HG02943 (cell line): ENCODE results near the gene CFAP210.
"Not testable (repeated sequence)": the region's sequence is repeated elsewhere in the genome, so short reads cannot be mapped to it uniquely, and the experiment has no call there.

Experiments used
- ATAC-seq: cut with Tn5 transposase; IDR thresholded peaks from one replicate; pipeline ENCODE4 v1.9.1; 2021; ENCODE audit warnings: mild to moderate bottlenecking, low read depth, moderate library complexity; ENCODE audit not compliant: unreplicated experiment

Gene CFAP210

DNA sequence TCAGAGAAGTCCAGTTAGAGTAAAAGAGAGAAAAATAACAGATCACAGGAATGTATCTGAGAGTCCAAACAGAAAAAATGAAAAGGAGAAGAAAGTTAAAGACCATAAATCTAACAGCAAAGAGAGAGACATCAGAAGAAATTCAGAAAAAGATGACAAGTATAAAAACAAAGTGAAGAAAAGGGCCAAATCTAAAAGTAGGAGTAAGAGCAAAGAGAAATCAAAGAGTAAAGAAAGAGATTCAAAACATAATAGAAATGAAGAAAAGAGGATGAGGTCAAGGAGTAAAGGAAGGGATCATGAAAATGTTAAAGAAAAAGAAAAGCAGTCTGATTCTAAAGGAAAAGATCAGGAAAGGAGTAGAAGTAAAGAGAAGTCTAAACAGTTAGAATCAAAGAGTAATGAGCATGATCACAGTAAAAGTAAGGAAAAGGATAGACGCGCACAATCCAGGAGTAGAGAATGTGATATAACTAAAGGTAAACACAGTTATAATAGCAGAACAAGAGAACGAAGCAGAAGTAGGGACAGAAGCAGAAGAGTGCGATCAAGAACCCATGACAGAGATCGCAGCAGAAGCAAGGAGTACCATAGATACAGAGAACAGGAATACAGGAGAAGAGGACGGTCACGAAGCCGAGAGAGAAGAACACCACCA lies 57.6 kb downstream of the CFAP210 start:
- no peak for ATAC-seq

DNA sequence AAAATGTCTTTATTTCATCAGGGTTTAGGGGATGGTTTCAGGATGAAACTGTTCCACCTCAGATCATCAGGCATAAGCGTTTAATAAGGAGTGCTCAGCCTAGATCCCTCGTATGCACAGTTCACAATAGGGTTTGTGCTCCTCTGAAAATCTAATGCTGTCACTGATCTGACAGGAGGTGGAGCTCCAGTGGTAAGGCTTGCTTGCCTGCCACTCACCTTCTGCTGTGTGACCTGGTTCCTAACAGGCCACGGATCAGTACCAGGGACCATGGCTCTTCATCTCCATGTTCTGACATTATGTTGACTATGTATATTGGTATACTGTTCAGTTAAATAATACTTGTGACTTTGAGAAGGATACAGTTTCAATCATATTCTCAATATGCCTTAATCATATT lies 68.4 kb downstream of the CFAP210 start:
- no peak for ATAC-seq

- ATAC-seq: no peak
Observed at GRCh38 chr2:169623235-169623634, 71.0 kb downstream of the CFAP210 start.

DNA sequence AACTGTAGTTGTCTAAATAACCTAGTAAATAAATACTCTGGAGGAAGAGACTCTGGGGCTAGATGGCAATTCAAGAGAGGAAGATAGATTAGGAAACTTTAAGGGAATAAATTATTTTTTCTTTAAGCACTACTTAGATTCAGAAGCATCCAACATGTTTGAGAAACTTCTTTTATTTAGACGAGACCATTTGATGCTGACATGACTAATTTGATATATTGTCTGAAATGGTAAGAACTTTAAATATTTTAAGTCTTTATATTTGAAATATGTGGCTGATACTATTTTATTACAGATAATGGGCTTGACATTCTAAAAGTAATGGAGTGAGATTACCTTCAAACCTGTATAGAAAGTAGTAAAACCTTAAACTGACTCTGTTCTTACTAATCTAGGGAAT lies 73.7 kb downstream of the CFAP210 start:
- ATAC-seq: no peak

GRCh38 chr2:169619946-169620345 lies 74.3 kb downstream of the CFAP210 start:
- no peak for ATAC-seq

DNA sequence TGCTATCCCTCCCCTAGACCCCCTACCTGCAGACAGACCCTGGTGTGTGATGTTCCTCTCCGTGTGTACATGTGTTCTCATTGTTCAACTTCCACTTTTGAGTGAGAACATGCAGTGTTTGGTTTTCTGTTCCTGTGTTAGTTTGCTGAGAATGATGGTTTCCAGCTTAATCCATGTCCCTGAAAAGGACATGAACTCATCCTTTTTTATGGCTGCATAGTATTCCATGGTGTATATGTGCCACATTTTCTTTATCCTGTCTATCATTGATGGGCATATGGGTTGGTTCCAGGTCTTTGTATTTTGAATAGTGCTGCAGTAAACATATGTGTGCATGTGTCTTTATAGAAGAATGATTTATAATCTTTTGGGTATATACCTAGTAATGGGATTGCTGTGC lies 78.2 kb downstream of the CFAP210 start:
- not testable (repeated sequence) for ATAC-seq

DNA sequence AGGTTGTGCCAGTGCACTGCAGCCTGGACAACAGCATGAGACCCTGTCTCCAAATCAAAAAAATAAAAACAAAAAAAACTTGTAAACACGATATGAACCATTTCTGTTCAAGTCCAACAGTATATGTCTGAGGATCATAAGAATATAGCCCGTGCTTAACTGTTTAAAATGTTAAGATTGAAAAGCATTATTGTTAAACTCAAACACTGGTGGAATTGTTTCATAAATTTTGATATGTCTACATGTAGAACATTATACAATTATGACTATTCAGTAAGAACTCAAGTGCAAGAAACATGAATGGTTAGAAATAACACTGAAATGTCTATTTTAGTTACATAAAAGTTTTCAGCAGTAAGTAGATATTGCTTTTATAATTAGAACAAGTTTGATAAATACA lies 80.3 kb downstream of the CFAP210 start:
- ATAC-seq: no peak

DNA sequence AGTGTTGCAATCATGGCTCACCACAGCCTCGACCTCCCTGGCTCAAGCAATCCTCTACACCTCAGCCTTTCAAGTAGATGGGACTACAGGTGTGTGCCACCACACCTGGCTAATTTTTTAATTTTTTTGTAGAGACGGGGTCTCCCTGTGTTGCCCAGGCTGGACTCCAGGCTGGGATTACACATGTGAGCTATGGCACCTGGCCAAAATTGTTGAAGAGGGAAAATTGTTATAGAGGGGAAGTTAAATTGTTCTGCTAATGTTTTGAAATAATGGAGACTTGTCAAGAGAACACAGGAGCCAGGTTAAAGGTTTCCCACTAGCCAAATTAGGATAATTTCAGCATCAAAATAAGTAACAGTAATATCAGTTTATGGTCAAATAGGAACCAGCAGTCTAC lies 84.9 kb downstream of the CFAP210 start:
- no peak for ATAC-seq

GRCh38 chr2:169599568-169599967 lies 94.6 kb downstream of the CFAP210 start:
- ATAC-seq: no peak

DNA sequence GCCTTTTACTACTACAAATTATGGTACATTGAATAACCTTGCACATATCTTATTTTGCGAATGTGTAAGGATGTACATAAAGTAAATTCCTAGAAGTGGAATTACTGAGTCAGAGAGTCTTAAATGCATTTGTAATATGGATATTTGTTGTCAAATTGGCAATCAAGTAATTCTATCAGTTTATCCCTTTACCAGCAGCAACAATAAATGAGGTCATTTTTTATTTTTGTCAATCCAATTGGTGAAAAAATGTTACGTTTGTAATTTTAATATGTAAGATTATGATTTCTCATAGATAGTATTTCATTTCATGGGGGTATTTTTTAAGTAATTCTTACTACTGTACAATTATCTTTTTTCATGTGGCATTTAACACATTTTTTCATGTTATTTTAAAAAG lies 95.2 kb downstream of the CFAP210 start:
- no peak for ATAC-seq

GRCh38 chr2:169596546-169596945 lies 97.7 kb downstream of the CFAP210 start:
- ATAC-seq: not testable (repeated sequence)
